Cardiac fibroblast (primary cell): ENCODE data around the gene MACROD2.

Source experiments
- DNase-seq, 2 donors: peaks; one replicate each; pipeline versions ENCODE4 v3.0.0 to v3.0.0-alpha.2; 2010; ENCODE audit warnings: low read depth in 2 of 2
- H3K4me3 ChIP-seq, 2 donors: replicated peaks in 1 of 2; 1 replicate in 1 of 2; 2 replicates in 1 of 2; pipeline ENCODE4 v1.5.1; 2011; ENCODE audit warnings: low read depth in 2 of 2, low read length in 2 of 2, mild to moderate bottlenecking in 2 of 2, moderate library complexity in 1 of 2
- CTCF ChIP-seq: IDR thresholded peaks from one replicate; pipeline ENCODE4 v1.5.1; 2011; ENCODE audit warnings: low read depth, mild to moderate bottlenecking, low read length, inconsistent platforms

The MACROD2 gene

GRCh38 chr20:14559612-14560011 is 564.3 kb downstream of the MACROD2 start:
- no peak overlapping the region for H3K4me3 ChIP-seq
- TF ChIP-seq CTCF = no peak
- no peak for DNase-seq

GRCh38 chr20:14561741-14562221 is 566.5 kb downstream of the MACROD2 start:
- no peak for TF ChIP-seq CTCF
- H3K4me3 ChIP-seq = no peak overlapping the region
- DNase-seq = peak; percentile 13 to 18

GRCh38 chr20:14562981-14563380 is 567.7 kb downstream of the MACROD2 start:
- TF ChIP-seq CTCF = no peak
- no peak overlapping the region for H3K4me3 ChIP-seq
- no peak for DNase-seq

GRCh38 chr20:14566505-14566904 is 571.2 kb downstream of the MACROD2 start:
- H3K4me3 ChIP-seq = no peak overlapping the region
- peak in 1 of 2 donors; percentile 26 for DNase-seq
- TF ChIP-seq CTCF = no peak

- H3K4me3 ChIP-seq = no peak overlapping the region
- TF ChIP-seq CTCF = no peak
- no peak for DNase-seq
These were observed 572.9 kb downstream of the MACROD2 start for GRCh38 chr20:14568225-14568624.

- H3K4me3 ChIP-seq = no peak overlapping the region
- DNase-seq = no peak
- no peak for TF ChIP-seq CTCF
These were observed 573.4 kb downstream of the MACROD2 start for GRCh38 chr20:14568701-14569100.

- DNase-seq = no peak
- no peak overlapping the region for H3K4me3 ChIP-seq
- TF ChIP-seq CTCF = no peak
These were observed 574.3 kb downstream of the MACROD2 start for GRCh38 chr20:14569641-14570040.
